NCI-H446 (cell line): Measurements from ENCODE around the gene NDST4.
A peak's percentile ranks its signal among the peaks of the same experiment; 100 is the strongest.
"Not testable (repeated sequence)": the region's sequence is repeated elsewhere in the genome, so short reads cannot be mapped to it uniquely, and the experiment has no call there.

Experiments
- DNase-seq, 2 experiments: peaks; one replicate each; lab custom pipeline; 2025; lab: John Stamatoyannopoulos, UW

Gene NDST4

DNA sequence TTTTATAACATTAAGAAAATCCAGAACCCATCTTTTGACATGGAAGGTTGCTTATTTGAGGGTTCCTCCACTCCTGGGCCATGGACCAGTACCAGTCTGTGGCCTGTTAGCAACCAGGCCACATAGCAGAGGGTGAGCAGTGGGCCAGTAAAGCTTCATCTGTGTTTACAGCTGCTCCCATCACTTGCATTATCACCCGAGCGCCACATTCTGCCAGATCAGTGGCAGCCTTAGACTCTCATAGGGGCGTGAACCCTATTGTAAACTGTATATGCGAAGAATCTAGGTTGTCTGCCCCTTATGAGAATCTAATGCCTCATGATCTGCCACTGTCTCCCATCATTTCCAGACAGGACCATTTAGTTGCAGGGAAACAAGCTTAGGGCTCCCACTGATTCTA, 58.6 kb downstream of the NDST4 start:
- DNase-seq: no peak

DNA sequence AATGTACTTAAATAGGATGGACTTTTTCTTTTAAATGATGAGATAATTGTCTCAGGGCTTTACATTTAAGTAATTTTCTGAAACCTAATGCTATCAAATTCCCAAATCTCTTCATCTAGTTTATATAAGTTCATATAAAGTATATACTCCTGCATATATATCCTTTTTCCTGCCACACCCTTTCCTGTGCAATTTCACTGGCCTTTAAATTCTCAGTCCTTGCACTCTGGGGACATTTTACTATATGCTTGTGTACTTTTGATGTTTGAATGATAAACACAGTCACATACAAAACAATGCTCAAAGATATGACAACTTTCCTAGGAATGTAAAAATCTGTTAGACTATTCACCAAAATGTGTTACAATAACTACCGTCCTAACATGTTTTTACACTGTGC, 60.1 kb downstream of the NDST4 start:
- no peak for DNase-seq

DNA sequence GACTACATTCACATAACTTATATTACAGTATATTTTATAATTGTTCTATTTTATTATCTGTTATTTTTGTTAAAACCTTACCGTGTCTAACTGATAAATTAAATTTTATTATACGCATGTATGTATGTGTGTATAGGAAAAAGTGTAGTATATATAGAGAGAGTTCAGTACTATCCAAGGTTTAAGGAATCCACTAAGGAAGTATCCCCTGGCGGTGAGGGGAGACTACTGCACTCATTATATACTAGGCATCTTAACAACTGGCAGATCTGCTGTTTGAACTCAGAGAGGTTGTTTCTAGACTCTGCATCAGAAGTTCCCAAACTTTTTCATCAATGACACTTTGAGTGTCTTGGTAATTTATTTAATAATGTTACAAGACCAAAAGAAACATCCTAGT, 70.9 kb downstream of the NDST4 start:
- no peak for DNase-seq

DNA sequence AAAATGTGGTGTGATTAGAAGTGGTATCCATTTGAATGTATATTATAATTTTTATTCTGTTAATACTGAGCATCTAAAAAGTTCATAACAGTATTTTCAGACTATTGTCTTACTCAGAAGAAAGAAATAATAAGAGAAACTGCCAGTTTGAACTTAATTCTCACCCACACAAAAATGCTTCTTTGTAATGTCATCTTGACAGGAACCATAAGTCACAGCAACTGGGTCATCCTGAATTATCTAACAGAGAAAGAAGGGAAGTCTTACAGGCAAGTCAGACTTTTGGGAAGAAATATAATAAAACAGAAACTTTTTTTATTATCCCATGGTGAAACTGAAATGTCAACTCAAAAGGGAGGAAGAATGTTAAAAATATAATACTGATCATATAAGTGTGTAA, 83.1 kb downstream of the NDST4 start:
- no peak for DNase-seq

DNA sequence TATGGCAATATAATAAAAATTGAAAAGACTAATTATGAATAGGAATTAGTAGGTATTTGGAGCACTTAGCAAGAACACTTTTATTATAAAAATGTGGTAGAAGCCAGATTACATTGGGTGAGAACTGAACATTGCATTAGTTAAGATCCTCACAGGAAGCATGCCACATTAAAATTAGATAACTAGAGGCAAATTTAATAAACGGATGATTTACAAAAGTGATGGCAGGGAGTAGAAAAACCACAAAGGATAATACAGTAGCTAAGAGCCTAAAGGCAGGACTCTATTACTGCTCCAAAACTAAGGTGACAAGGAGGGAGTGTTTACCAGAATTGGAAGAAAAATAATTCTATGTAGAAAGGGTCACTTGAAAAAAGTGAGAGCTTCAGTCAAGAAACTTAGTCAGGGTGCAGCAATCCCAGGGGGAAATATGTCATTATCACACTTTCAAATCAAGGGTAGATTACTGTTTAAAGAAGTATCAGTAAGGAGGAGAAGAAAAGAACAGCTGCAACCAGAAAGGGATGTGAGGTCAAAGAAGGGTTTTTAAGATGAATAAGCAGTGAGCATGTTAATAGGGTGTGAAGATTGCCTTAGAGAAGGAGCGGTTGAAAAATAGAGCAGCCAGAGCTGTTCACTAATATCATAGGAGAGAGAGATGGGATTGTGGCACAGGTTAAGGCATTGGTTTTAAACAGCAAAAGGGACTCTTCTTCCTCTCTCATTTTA, 84.6 kb downstream of the NDST4 start:
- no peak for DNase-seq

DNA sequence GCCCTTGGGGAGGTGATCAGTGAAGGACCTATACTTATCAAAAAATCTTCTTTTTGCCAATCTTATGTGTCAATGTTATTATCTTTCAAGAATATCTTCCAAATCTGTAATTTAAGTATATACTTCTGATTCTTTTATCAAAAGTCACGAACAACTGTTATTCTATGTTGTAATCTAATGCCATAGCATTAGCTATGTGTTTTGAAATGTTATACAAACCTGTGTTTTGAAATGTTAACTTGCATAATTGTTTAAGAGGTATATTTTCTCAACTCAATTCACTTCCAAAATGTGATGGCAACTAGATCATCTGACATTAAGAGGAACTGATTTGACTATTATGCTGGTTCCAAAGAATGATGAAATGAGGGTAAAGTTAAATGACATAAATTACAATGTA, 113.5 kb downstream of the NDST4 start:
- no peak for DNase-seq

DNA sequence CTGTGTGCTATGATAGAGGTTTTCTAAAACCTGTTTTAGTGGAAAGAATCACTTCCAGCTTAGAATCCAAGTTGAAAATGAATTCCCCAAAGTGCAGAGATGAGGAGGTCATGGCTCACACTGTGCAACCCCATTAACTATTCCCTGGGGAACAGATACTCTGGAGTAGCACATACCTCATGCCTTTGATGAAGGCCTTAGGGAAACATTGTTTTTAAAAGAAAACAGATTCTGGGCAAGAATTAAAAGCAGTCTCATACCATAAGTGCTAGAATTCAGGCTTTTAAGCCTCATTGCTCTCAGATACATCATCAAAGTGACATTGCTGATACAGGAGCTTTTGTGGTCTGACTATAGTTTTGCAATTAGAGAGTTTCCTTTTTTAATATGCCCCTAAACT, 115.1 kb downstream of the NDST4 start:
- no peak for DNase-seq

DNA sequence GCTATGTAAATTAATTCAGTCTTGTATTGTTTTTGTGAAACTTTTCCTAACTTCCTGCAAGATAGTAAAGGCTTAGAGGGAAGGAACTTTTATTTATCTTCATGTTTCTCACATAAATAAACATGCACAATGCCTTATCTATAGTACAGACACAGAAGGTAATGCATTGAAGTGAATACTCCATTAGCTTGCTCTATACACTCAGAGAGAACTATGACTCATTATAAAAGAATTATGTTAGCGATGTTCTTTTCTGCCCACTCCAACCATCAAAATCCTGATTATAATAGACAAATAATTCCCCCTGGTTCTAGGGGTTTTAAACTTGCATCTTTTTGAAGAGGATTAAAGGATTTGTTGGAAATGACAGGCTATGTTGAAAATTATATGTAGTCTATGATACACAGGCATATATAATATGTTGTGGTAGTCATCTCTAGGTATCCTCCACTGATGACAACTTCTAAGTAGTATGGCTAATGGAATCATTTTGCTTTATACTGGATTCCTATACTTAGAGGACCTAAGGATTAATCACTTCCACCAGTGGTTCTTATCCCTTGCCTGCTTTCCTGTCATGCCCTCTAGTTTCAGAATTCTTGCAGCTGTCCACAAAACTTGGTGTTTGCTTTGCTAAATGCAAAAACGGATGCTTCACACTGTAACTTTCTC, 115.7 kb downstream of the NDST4 start:
- DNase-seq: no peak

DNA sequence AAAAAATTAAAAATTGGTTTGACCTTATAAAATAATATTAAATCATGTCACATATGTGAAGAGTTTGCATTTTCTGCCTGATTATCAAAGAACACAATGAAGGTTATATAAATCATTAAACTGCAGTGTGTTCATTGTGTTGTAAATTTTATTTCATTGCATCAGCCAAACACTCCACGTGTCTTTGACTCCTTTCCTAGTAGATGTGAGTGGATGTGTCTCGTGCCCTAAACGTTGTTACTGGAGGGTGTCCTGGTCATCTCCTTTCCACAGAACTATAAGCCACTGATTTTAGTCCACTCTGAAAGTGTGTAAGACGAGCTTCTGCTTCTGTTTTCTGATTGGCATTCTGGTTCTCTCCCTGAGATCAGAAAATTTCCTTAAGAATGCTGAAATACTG, 127.3 kb downstream of the NDST4 start:
- DNase-seq: no peak

DNA sequence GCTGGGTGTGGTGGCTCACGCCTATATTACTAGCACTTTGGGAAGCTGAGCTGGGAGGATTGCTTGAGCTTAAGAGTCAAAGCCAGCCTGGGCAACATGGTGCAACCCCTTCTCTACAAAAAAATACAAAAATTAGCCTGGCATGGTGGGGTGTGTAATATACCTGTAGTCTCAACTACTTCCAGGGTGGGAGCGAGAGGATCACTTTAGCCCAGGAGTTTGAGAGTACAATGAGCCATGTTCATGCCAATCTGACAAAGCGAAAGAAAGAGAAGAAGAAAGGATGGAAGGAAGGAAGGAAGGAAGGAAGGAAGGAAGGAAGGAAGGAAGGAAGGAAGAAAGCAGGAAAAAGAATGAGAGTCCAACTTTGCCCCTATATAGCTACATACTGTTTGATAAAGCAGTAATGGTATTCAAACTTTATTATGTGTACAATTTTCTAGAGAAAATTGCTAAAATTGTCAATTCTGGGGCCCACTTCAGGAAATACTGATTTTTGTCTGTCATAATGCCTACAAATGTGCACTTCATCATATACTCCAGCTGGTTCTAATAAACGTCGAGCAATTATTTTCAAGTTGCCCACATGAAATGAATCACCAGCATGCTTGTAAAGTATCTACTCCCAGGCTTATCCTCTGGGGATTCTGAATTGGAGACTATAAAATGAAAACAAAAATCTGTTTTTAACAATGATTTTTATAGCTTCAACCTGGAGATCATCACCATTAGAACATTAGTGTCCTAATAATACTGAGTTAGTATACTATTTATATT, 132.3 kb downstream of the NDST4 start:
- peak in 1 of 2 experiments; percentile 7 for DNase-seq

DNA sequence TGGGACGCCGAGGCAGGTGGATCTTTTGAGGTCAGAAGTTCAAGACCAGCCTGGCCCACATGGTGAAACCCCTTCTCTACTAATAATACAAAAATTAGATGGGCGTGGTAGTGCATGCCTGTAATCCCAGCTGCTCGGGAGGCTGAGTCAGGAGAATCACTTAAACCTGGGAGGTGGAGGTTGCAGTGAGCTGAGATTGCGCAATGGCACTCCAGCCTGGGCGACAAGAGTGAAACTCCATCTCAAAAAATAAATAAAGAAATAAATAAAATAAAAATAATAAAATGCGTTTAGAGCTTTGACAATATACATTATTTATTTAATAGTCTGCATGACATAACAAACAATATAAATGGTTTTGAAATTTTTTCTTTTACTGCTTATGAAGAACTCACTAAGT, 133.0 kb downstream of the NDST4 start:
- not testable (repeated sequence) for DNase-seq

DNA sequence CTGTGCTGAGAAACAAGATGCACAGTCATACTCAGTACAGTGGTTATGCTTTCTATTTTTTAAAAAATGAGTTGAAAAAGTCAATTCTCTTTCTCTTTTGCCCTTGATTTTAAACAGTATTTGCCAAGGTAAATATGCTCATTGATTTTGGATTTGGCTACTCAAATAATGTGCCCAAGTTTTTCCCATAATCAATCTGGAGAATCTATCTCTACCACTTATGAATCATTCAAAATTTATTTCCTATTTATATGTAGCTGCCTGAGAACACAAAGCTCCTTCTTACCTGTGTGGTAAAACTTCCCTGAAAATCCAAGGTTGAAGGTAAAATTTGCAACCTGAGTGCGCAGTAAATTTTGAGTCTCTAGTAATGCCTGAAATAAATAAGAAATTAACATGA, 136.5 kb downstream of the NDST4 start:
- no peak for DNase-seq

DNA sequence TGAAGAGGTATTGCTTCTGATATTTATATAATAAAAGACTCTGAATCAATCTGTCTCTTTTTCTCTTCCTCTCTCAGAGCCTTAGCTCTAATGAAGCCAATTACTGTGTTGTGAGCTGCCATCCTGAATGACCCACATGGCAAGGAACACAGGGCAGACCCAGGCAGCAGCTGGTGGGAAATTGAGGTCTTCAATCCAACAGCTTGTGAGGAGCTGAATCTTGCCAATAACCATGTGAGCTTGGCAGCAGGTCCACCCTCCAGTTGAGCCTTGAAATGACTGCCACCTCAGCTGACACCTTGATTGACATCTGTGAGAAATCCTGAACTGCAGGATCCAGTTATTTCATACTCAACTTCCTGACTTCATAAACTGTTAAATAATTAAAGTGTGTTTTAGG, 149.4 kb downstream of the NDST4 start:
- peak; percentile 84 to 95 for DNase-seq

DNA sequence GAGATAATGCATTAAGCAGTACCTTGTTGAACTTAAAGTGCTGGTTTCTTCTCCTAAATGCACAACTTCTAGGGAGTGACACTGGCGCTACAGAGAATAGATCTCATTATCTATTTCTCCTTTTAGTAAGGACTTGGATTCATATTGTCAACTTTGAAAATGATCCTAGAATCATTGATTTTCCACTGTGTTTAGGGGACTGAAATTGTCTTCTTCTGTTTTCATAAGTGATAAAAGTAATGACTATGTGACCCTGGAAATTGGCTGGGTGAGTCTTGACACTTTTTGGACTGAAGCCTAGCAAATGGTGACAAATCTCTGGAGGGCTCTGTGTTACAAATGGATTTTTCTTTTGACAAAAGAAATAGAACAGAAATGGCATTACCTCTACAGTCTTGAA, 167.8 kb downstream of the NDST4 start:
- no peak for DNase-seq

DNA sequence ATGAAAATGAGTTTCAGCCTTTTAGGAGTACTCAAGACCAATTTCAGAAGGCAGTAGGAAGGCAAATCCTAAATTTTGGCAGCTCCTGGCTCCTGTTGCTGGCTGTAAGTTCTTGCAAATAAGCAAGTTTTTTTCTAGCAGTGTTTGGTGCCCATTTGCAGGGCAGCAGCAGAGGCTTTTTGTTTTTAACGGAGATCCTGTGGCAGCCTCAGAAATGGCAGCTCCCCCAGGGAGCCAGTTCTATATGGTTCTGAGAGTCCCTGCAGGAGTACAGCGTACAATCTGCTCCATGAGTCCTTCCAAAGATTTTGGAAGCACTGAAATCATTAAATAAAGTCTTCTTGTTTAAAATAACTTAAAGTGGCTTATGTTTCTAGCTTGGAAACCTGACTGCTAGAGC, 171.9 kb downstream of the NDST4 start:
- DNase-seq: peak in 1 of 2 experiments; percentile 71

DNA sequence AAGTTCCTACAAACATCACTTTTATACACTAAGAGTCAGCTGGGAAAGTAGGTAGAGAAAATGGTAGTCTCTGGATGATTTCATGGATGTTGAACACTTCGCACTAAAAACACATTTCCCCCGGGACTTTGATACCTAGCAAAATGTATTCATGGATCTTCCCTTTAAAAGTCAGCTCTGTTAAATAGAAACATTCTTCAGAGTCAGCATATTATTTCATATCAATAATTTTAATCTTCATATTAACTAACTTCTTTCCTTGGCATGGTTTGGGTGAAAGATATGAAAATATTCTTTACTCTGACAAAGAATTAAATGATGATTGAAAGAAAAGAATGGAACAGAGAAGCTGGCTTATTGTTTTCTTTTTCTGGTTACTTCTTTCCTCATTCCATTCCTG, 185.5 kb downstream of the NDST4 start:
- no peak for DNase-seq

DNA sequence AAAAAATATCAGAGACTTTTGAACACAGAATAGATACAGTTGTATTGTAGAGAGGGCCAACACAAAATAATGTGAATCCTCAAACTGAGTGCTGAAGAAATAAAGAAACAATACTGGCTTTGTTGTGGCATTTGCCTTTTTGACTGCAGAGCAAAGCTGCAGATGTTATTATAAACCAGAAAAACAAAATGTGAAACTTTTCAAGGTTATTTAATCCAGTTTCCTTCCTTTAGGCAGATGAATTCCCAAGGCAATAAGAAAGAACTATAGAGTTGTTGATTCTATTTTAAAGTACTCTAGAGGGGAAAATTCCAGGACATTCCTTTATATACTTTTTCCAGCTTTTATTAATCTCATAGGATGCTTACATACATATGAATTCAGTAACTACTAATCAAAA, 186.8 kb downstream of the NDST4 start:
- no peak for DNase-seq

DNA sequence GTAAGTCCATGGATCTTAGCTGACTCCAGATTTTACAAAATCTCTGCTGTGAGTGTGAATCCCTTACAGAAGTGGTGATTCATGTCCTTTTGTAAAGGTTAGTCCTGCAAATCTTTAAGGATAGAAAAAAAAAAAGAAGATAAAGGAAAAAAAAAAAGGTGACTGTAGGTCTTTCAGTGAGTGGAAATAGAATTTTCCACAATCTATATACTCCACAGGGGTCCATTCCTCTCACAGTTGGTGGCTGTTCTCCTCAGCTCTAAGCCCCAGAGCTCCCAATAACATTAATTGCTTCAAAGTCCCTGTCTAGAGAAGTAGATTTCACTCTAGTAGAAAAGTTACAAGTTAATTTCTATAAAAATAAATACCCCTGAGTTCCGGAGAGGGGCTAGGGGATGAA, 189.1 kb downstream of the NDST4 start:
- DNase-seq: no peak

DNA sequence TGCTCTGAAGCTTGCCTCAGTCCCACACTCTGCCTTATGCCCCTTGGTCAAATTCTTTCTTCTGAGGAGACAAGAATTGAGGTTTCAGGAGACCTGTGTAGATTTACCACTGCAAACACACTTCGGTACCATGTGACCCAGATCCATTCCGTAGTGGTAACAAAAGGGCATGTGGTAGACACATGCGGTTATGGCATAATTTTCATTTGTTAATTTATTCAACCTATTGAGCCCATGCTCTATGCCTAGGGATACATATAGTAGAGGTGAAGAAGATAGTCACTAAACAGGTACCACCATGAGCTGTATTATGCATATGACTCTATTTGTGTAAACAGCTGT, 190.9 kb downstream of the NDST4 start:
- DNase-seq: no peak

DNA sequence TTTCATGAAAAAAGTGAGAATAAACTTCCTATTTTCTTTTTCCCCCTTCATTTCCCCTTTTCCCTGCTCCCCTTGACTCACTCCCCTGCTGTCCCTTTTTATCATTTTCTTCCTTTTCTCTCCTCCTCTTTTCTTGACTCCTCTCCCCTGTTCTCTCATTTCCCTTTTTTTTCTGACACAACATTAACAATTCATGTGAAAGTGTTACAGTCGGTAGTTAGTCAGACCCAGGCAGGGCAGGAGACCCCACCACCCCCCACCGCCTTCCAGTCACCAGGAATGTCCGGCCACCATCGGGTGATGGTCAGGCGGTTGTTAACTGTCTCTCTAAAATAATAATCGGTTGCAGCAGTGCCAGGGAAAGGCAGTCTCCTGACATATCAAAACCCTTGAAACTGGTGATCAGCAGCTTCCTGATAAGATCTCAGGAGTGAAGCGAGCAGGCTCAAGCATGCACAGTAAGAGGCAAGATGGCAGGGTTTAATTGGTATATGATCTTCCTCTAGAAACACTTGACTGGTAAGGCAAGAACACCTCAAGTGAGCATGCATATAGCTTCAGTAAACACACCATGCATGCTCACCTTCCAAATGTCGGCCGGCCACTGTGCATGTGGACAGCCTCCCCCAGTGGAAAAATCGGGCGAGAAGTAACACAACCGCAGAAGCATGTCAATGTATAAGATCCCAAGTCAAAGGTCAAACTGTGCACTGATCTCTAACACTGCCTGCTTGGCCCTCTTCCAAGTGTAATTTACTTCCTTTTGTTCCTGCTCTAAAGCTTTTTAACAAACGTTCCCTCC, 191.4 kb downstream of the NDST4 start:
- no peak for DNase-seq

DNA sequence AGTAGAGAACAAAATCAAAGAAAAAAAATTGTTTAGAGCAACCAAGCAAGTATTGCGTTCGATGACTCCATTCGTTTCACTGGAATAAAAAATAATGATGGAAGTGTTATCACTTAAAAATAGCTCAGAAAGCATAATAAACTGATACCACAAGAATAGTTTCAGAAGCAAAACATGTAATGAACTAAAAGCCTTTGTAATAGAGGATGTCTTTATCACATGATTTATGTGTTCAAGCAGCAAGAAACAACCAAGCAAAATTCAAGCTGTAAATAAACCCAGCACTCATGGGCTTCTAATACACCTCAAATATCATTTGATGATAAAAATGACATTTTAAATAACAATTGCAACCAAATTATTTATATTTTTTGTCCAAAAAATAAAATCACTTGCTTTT, 192.2 kb downstream of the NDST4 start:
- no peak for DNase-seq

DNA sequence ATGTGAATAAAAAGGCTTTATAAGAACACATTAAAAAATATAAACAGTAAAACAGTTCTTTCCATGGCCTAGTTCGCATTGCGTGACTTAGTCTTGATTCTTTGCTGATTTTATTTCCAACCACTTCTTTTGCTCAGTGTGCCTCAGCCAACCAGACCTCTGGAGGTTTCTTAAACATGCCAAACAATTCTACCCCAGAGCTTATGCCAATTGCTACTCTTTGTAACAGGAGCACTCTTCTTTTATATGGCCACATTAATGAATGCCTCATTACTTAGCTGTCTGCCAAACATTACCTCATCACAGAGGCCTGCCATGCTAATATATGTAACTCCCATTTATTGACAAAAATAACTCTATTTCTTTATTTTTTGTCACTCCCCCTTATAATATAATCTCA, 202.3 kb downstream of the NDST4 start:
- DNase-seq: peak; percentile 85 to 90
